ENCODE measurements around the gene TLCD4. TPM values are rescaled to one million over a fixed set of nuclear protein-coding genes. Genes with fewer than 3 reads are reported as not detected.

The TLCD4 gene
- total RNA-seq, 1 donor from 2014 or later, result 2.7 TPM

DNA sequence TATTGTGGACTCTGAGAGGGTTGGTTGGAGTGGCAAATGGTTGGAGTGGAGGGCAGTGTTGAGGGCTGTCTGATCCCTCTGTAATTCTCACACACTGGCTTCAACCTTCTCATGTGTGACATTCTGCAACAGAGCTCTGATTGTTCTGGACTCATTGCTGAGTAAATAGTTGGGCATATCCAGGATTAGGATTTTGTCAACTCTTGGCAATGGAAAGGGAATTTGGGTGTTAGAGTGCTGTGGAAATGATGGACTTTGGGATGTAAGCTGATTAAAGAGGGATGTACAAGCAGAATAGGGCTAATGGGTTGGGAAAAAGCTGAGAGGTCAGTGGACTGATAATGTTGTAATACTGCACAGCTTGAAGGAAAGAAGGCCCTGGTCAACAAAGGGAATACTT, 16.5 kb downstream of the TLCD4 start:
- intact Hi-C loops (cut with DNase I), result no loop called here
- Histone ChIP-seq H3K27ac (no peak overlapping the region), H3K36me3 (peaks cover 0 to 4% of the 10 kb centered on the region in 2 donors), H3K9me3 (no peaks in the 10 kb centered on the region), H3K4me1 (no peaks in the 10 kb centered on the region), H3K4me3 (no peak overlapping the region), H3K27me3 (no peaks in the 10 kb centered on the region)
- no peak for DNase-seq (ENCODE audit: low spot score in 2 of 2)
- TF ChIP-seq CTCF (IDR thresholded peaks at IDR 0.05), result no peak

DNA sequence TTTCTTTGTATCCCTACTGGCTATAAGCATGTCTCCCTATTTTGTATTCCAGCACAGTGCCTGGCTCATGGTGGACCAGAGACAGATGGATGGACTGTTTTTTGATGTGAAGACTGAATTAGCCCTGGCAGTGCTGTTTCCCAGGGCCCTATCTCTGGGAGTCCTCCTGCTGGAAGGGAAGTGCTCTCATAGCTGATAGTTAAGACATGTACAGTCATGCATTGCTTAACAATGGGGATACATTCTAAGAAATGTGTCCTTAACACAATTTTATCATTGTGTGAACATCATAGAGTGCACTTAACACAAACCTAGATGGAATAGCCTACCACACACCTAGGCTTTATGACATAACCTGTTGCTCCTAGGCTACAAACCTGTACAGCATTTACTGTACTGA, 21.1 kb downstream of the TLCD4 start:
- DNase-seq (ENCODE audit: low spot score in 2 of 2), result no peak
- H3K27me3 ChIP-seq, result no peaks in the 10 kb centered on the region
- no peak for TF ChIP-seq CTCF (IDR thresholded peaks at IDR 0.05)
- no peaks in the 10 kb centered on the region for H3K9me3 ChIP-seq
- no peak overlapping the region for H3K27ac ChIP-seq
- H3K4me3 ChIP-seq, result no peak overlapping the region
- intact Hi-C loops (cut with DNase I), result no loop called here
- no peaks in the 10 kb centered on the region for H3K4me1 ChIP-seq
- peaks cover 0 to 4% of the 10 kb centered on the region in 2 donors for H3K36me3 ChIP-seq

DNA sequence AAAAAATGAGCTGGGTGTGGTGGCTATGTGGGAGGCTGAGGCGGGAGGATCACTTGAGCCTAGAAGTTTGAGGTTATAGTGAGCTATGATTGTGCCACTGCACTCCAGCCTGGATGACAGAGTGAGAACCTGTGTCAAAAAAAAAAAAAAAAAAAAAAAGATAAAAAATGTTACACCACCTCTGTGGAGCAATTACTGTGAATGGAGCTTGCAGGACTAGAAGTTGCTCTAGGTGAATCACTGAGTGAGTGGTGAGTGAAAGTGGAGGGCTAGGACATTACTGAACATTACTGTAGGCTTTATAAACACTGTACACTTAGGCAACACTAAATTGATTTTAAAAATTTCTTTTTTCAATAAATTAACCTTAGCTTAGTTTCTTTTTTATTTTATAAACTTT, 21.9 kb downstream of the TLCD4 start:
- H3K9me3 ChIP-seq, result no peaks in the 10 kb centered on the region
- intact Hi-C loops (cut with DNase I), result no loop called here
- H3K27me3 ChIP-seq, result no peaks in the 10 kb centered on the region
- peaks cover 0 to 4% of the 10 kb centered on the region in 2 donors for H3K36me3 ChIP-seq
- no peak overlapping the region for H3K4me3 ChIP-seq
- no peak for DNase-seq (ENCODE audit: low spot score in 2 of 2)
- no peaks in the 10 kb centered on the region for H3K4me1 ChIP-seq
- no peak overlapping the region for H3K27ac ChIP-seq
- no peak for TF ChIP-seq CTCF (IDR thresholded peaks at IDR 0.05)

DNA sequence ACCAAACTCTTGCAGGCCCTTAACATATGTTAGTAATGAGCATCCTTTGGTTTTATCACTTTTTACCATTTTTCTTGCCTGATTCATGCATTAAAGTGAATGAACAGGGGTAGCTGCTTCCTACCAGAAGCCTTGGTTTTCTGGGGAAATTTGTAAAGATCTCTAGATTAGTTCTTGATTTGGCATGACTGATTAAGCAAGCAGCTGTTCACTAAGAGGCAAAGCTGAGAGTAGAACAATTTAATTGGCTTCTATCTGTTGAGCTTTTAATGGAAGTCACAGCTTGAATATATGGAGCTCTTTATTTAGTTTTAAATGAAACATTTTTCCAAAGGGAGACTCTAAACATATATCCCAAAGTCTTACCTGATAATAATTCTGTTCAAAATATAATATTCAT, 23.6 kb downstream of the TLCD4 start:
- no peak for DNase-seq (ENCODE audit: low spot score in 2 of 2)

GRCh38 chr1:95145493-95145892, 28.3 kb downstream of the TLCD4 start:
- intact Hi-C loops (cut with DNase I), result no loop called here
- H3K9me3 ChIP-seq, result no peaks in the 10 kb centered on the region
- no peaks in the 10 kb centered on the region for H3K4me1 ChIP-seq
- H3K27me3 ChIP-seq, result no peaks in the 10 kb centered on the region
- DNase-seq (ENCODE audit: low spot score in 2 of 2), result no peak
- H3K27ac ChIP-seq, result no peak overlapping the region
- H3K4me3 ChIP-seq, result no peak overlapping the region
- H3K36me3 ChIP-seq, result peaks cover 3 to 4% of the 10 kb centered on the region in 2 donors
- no peak for TF ChIP-seq CTCF (IDR thresholded peaks at IDR 0.05)

More for the DNA sequence above, 23.6 kb downstream of the TLCD4 start:
- H3K27me3 ChIP-seq, result no peaks in the 10 kb centered on the region
- no peak overlapping the region for H3K4me3 ChIP-seq
- intact Hi-C loops (cut with DNase I), result no loop called here
- no peak overlapping the region for H3K27ac ChIP-seq
- H3K36me3 ChIP-seq, result peaks cover 0 to 4% of the 10 kb centered on the region in 2 donors
- no peak for TF ChIP-seq CTCF (IDR thresholded peaks at IDR 0.05)
- H3K4me1 ChIP-seq, result no peaks in the 10 kb centered on the region
- no peaks in the 10 kb centered on the region for H3K9me3 ChIP-seq

DNA sequence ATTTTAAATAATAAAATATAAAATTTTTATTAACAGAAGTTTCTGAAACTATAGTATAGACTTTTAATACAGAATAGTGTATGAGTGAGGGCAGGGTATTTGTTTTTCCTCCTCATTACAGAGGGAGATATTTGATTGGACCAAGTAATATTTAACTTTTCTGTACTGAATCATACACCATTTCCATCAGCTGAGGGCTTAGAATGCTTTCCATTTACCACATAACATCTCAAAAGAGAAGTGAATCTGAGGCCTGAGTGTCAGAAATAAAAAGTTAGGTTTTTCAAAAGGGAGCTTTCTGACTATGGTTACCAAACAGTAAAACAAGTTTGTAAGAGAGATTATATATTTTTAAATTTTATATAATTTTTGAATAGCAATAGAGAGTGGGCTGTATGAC, 29.5 kb downstream of the TLCD4 start:
- no peaks in the 10 kb centered on the region for H3K4me1 ChIP-seq
- DNase-seq (ENCODE audit: low spot score in 2 of 2), result no peak
- TF ChIP-seq CTCF (IDR thresholded peaks at IDR 0.05), result no peak
- no peaks in the 10 kb centered on the region for H3K9me3 ChIP-seq
- peaks cover 3 to 4% of the 10 kb centered on the region in 2 donors for H3K36me3 ChIP-seq
- H3K27ac ChIP-seq, result no peak overlapping the region
- H3K4me3 ChIP-seq, result no peak overlapping the region
- intact Hi-C loops (cut with DNase I), result no loop called here
- H3K27me3 ChIP-seq, result no peaks in the 10 kb centered on the region
